Tongue (tissue), 2 donors: ENCODE measurements around the gene NARF. TPM values are rescaled to one million over a fixed set of nuclear protein-coding genes. Genes with fewer than 3 reads are reported as not detected.

Experiments
- DNase-seq: peaks from one replicate; pipeline ENCODE4 v3.0.0-alpha.2; 2015
- total RNA-seq: library from RNA; depleted of rRNA; stranded (reverse); fragments of >200 nt; gene quantifications from one replicate; pipeline ENCODE4 v1.2.3, GENCODE V29; 2014

Gene NARF
- total RNA-seq, 1 donor from 2014 or later = 73.0 TPM

DNA sequence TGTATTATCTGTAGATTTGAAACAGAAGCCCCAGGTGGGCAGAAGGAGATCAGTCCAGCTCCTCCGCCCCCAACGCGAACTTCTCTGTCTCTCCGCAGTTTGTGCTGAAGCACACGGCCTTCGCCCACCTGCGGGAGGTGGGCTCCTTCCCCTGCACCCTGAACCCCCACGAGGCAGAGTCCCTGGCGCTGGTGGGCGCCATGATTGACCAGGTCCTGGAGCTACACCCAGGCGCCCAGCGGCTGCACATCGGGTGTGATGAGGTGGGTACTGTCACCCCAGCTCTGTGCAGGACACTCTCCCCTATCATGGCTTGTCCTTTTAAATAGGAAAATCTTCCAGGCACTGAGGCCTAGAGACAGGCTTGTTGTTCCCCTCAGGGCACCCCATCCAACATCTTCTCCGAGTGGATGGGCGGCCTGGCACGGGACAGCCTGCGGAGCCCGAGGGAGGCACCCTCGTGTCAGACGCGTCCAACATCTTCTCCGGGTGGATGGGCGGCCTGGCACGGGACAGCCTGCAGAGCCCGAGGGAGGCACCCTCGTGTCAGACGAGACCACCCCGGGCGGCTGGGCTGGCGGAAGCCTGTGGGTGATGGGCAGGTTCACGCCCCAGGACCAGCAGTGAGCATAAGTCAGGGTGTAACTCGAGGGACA lies 24.9 kb upstream of the NARF start:
- DNase-seq = no peak

DNA sequence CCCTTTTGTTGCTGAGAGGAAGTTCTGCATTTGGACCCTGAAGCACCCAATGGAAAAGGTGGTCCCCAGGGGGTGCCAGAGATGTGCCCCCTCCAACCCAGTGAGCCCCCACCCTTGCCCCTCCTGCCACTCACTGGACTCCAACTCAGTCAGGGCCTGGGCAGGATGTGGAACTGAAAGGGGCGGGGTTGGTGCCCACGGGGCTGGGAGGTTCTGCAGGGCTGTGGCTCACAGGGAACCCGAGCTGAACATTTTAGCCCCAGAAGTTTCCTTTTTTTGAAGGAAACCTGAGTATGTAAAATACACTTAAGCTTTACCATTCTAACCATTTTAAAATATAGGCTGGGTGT lies 24.4 kb upstream of the NARF start:
- DNase-seq = no peak

DNA sequence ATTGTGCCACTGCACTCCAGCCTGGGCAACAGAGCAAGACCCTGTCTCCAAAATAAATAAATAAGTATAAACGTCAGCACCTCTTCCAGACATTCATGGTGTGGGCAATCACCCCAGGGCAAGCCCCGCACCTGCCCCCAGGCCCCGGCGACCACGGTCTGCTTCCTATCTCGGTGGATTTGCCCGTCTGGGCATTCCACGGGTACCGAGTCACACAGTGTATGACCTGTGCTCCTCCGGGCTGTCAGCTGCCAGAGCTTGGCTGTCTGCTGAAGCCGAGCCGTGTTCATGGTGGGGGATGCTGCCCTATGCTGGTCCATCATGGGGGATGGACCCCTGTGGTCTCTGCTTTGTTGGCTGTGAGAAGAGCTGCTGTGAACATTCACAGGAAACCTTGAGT lies 23.4 kb upstream of the NARF start:
- no peak for DNase-seq

DNA sequence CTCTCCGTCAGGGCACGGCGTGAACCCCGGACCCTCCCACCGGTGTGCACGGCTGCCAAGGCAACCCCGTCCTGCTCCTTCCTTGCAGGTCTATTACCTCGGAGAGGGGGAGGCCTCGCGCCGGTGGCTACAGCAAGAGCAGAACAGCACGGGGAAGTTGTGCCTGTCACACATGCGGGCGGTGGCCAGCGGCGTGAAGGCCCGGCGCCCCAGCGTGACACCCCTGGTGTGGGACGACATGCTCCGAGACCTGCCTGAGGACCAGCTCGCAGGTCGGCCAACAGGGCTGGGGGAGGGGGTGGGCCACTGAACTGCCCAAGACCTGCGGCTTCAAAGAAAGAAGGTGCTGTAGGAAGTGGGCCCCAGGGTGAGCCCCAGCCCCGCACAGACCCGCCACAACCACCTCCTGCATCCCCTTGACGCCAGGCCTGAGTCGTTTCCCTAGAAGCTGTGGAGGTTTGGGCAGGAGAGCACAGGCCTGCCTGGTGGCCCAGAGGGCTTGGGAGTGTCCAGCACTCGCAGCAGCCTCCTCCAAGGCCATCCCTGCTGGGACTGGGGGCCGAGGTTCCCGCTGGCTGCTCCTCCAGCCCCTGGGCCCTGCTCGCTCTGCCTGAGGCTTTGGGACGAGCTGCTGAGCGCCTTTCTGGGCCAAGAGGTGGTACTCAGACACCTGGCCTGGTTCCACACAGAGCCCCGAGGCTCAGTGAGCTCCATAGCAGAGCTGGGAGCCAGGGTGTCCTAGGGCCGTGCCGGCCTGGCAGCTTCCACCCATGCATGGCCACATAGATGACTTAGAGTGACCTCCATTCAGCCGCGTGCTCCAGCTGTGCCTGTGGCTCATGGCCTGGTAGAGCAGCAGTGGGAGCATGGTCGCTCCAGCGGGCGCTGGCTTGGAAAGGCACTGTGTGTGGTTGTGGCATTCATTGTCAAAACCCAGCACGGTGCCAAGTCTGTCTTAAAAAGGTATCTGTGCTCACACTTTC lies 22.6 kb upstream of the NARF start:
- no peak for DNase-seq

DNA sequence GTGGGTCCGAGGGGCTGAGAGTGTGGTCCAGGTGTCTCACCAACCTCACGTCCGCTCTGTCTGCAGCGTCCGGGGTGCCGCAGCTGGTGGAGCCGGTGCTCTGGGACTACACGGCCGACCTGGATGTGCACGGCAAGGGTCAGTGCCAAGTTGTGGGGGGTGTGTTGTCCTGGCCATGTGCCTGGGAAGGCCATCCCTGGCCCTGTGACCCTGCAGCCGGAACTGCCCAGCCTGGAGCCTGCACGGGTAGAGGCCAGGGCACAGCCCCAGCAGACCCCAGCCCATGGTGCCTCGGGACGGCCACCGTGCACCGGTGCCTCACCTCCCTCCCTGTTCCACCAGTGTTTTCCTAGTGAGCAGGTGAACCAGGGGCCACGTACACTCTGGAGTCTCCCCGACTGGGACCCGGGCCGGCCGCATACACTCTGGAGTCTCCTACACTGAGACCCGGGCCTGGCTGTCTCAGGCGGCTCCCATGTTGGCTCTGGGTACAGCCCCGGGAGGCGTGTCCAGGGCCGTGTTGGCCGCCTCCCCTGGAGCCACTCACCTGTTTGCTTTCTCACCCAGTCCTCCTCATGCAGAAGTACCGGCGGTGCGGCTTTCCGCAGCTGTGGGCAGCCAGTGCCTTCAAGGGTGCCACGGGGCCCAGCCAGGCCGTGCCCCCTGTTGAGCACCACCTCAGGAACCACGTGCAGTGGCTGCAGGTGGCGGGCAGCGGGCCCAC lies 21.8 kb upstream of the NARF start:
- no peak for DNase-seq

DNA sequence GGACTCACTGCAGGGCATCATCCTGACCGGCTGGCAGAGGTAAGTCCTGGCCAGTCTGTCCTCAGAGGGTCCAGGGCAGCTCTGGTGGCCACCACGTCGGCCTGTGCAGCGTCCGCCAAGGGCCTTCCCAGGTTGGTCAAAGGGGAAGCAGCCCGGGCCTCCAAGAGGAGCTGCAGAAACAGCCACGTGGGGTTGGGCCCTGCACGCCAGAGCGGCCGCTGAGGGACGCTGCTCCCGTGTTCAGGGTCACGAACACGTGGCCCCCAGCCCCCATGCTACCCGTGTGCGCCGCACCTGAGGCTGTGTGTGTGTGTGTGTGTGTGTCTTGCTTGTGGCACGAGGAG lies 21.2 kb upstream of the NARF start:
- no peak for DNase-seq

DNA sequence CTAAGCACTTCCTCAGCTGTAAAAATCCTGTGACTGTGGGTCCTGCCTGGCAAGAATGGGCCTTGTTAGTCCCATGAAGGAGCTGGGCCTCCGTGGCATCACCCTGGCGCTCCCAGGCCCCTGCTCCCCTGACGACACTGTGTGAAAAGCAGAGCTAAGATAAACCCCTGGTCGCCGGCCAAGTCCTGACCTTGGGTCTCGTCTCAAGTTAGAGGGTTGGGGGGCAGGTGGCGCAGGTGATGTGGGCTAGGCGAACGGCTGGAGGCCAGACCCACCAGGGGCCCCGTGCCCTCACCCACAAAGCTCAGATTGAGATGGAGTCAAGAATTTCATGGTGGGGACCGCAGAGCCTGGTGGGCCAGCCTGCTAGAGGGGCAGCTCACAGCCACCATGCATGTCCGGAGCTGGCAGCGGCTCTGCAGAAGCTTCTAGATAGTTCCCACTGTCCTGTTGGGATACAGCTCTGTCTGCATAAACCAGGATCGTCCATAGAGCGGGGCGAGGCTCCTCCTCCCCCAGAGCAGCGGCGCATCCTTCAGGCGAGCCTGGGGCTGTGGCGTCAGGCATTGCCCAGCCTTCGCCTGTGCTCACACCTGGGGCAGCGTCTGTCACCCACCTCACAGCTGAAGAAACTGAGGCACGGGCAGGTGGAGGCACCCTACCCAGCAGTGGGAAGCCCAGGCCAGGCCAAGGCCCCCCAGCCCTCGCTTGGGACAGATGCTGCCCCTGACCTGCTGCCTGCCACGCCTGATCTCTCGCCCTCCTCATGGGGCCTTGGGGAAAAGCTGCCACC lies 19.9 kb upstream of the NARF start:
- DNase-seq = no peak

DNA sequence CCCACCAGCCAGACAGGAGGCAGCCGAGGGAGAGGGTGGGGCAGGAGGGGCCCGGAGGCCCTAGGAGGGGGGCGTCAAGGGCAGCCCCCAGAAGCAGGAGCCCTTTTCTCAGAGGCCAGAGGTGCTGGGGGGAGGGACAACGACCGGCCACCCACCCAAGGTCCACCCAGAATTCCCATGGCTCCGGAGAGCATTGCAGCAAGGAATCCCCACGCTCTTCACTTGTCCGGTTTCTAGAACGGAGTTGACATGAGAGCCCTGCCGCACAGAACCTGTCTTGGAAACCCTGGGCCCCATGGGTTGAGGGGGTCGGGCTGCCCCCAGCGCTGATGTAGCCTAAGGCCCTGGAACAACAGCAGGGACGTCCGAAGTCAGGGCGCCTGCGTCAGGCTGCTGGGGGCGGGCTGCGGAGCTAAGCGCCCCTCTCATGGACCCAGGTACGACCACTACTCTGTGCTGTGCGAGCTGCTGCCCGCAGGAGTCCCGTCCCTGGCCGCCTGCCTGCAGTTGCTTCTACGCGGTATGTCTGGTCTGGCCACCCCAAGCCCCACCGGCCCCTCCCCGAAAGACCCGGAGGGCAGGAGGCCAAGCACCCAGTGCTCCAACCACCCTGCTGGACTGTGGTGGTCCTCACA lies 19.2 kb upstream of the NARF start:
- no peak for DNase-seq

DNA sequence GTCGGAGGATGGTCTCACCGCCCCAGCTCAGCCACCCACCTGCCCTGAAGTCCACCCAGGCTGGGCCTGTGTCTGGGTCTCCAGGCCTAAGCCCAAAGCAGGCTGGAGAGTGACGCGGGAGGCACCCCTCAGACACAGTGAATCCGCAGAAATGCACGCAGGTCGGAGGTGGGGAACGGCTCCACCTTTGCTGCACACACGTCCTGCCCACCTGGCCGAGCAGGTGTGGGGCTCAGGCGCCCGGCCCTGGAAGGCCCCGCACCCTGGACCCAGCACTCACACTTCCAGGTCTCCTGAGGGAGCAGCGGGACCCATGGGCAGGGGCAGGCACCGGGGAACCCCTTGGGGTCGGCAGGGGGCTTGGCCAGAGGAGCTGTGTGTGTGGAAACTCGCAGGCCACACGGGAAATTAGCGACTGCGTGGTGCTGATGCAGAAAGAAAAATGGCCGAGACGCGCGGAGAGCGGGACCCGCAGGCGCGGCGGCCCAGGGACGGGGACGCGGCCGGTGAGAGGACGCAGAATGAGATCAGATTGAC lies 18.6 kb upstream of the NARF start:
- DNase-seq = no peak

DNA sequence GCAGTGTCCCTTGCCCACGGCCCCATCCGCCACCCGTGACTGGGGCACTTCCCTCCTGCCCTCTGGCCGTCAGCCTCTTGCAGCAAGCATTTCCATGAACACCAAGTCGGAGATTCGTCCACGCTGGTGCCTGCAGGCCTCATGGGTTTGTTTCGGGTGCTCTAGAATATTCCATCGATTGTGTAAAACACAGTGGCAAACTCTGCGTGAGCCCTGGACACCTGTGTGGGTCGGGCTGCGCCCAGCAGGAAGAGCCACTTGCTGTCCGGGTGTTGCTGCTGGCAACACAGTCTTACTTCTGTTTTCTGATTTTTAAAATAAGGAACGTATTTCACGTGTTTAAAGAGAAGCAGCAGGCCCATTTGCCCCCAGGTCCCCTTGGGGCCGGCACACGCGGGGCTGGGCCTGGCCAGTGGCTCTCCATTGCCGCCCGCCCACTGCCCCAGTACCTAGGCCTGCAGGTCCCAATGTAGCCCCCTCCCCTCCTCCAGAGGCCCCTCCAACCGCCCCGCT lies 18.0 kb upstream of the NARF start:
- no peak for DNase-seq

DNA sequence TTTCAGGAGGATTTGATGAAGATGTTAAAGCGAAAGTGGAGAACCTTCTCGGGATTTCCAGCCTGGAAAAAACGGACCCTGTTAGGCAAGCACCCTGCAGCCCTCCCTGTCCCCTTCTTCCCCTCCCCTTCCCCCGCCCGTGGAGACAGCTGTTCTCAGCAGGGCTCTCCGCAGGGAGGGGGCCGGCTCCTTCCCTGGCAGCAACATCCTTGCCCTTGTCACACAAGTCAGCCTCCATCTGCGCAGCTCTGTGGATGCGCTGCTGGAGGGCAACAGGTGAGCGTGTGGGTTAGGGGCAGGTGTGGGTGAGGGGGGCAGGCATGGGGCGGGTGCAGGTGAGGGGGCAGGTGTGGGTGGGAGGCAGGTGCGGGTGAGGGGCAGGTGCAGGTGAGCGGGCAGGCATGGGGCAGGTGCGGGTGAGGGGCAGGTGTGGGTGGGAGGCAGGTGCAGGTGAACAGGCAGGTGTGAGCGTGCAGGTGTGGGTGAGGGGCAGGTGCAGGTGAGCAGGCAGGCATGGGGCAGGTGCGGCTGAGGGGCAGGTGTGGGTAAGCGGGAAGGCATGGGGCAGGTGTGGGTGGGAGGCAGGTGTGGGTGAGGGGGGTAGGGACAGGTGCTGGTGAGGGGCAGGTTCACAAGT lies 17.4 kb upstream of the NARF start:
- peak; percentile 88 for DNase-seq

DNA sequence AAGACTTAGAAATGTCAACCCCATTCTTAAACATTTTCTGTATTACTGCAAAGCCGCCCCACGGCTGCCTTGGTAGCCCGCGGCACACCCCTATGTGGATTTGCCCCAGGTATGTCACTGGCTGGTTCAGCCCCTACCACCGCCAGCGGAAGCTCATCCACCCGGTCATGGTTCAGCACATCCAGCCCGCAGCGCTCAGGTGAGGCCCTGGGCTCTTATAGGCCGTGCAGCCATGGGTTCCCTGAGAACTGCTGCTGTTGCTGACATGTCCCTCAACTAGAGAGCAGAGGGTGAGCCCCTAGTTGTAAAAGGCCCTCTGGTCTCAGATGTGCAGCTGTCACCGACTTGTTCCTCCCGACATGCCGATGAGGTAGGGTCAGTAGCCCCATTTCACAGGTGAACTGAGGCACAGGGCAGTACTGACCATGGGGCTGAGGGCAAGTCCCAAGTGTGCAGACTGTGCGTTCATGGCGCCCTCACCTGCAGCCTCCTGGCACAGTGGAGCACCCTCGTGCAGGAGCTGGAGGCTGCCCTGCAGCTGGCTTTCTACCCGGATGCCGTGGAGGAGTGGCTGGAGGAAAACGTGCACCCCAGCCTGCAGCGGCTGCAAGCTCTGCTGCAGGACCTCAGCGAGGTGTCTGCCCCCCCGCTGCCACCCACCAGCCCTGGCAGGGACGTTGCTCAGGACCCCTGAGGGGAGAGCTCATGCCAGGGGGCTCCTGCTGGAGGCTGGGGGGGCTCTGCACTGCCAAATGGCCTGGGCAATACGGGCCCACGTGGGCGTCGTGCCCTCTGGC lies 16.7 kb upstream of the NARF start:
- no peak for DNase-seq

DNA sequence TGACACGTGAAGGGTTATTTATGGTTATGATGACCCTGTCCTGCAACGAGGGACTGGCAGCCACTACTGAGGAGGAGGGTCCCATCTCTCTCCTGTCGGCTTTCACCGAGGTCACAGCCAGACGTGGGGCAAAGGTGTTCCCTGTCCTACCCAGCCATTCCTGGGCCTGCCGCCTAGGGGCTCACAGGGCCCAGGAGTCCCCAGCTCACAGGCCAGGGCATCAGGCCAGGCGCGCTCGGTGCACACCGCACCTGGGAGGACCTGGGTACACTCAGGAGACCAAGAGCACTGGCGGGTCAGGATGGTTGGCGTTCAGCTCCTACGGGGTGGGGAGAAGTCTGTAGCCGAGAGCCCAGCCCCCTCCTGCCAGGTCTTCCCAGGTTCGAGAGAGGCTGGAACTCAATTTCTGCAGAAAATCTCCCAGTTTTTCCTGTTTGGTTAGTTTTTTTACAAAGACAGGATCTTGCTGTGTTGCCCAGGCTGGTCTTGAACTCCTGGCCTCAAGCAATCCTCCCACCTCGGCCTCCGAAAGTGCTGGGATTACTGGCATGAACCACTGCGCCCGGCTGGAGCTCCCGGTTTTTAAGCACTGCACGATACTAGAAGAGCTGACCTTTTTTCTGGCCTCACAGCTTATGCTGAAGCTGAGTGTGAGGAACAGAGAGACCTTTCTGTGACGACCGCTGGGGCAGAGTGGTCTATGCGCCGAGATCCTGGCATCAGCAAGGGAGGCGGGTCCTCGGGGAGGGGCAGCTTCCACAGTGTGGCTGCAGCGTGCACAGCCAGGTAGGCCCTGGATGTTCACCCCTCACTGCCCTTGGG lies 15.7 kb upstream of the NARF start:
- no peak for DNase-seq

DNA sequence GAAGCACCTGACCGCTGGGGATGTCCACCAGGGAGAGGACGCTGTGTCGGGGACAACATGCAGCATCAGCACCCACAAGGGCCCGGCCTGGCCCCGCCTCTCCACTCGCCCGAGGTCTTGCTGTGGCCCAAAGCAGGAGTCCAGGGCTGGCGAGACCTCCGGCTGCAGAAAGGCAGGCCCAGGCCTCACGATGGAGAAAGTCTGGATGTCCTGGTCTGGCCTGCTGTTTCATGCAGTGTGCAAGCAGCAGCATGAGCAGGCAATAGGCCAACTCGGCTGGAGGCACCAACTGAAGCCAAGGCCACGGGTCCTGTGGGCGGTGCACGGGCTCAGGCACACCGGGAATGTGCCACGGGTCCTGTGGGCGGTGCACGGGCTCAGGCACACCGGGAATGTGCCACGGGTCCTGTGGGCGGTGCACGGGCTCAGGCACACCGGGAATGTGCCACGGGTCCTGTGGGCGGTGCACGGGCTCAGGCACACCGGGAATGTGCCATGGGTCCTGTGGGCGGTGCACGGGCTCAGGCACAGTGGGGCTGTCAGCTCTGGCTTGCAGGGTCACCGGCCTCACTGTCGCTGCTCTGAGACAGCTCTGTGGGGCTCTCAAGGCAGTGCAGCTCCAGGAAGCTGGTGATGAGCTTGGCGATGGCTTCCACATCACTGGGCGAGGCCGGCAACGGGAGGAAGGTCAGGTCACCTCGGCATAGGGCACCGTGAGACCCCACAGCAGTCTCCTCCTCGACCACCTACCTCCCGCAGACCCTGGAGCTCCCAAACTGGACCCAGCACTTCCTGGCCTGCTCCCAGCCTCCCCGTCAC lies 14.9 kb upstream of the NARF start:
- DNase-seq = no peak

DNA sequence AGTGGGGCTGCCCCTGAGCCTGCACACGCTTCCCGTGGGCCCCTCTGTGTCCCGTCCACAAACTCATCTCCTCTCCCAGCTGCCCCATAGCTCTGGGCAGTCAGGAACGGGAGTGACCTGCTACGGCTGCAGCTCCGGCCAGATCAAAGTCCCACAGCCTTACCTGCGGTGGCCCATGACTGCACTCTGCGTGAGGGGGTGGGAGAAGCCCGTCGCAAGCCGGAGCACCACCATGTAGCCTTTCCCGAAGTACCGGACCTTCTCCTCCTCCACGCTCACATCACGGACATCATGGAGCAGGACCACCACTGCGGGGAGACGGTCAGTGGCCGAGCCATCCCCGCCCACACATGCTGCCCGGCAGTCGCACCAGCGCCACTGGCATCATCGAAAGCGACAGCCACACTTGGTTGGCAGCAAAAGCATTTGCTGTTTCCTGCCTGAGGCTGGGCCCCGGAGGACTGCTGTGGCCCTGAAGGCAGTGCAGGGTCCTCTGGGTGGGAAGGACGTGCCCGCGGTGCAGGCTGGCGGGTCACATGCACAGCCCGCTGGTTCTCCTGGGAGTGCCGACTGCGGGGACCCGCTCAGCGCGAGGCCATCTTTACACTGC lies 14.2 kb upstream of the NARF start:
- DNase-seq = no peak

DNA sequence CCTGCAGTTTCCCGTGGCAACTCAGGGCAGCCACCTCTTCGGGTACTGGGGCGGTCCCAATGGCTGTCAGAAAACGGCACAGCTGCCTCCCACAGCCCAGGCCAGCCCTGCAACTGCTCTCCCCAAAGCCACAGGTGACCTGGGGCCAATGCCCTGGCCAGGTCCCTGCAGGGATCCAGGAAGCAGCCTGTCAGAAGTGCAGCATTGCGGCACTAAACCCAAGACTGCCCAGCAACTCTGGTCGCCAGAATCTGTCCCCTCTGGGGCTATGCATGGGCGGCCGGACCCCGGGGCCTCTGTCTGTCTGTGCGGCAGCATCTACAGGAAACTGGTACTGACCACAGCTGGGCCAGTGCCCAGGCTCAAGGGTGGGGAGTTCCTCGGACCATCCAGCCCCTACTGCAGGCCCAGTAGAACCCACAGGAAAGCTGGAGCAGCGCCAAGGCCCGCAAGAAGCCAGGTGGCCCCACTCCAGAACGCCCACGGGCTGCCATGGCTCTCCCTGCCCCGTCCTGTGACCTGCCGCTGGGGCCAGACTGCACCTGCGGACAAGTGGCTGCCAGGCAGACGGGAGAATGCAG lies 13.5 kb upstream of the NARF start:
- no peak for DNase-seq

DNA sequence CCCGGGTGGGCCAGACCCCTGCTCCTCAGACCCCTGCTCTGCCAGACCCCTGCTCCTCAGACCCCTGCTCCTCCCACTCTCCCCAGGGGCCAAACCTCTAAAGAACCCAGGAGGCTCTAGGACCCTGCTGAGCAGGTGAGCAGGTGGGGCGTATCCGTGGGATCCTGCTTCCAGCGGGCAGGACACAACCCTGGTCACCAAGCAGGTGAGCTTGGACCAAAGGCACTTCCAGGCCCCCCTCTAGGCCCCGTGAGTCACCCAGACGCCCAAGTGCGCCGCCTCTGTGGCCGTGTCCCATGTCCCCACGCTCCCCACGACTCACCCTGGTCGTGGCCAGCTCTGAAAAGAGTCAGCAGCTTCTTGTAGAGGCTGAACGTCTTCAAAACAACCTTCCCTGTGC lies 13.0 kb upstream of the NARF start:
- DNase-seq = no peak
